Stomach smooth muscle (tissue), 2 donors: ENCODE measurements around the gene NUDT8.

Source experiments
- H3K27ac ChIP-seq: one replicate; pipeline ENCODE4 v1.7.0; 2013; ENCODE audit warnings: mild to moderate bottlenecking, low read length, inconsistent platforms
- H3K27me3 ChIP-seq, 2 donors: one replicate each; pipeline ENCODE4 v1.7.0; 2013; ENCODE audit warnings: low read length in 2 of 2; ENCODE audit not compliant: insufficient read depth in 2 of 2, control insufficient read depth in 1 of 2
- H3K36me3 ChIP-seq, 2 donors: one replicate each; pipeline ENCODE4 v1.7.0; 2013; ENCODE audit warnings: low read length in 2 of 2; ENCODE audit not compliant: control insufficient read depth in 2 of 2, insufficient read depth in 2 of 2
- H3K4me1 ChIP-seq: one replicate; pipeline ENCODE4 v1.7.0; 2013; ENCODE audit warnings: low read length; ENCODE audit not compliant: control insufficient read depth, insufficient read depth
- H3K4me3 ChIP-seq, 2 donors: one replicate each; pipeline ENCODE4 v1.7.0; 2013; ENCODE audit warnings: low read length in 2 of 2
- H3K9ac ChIP-seq, 2 donors: one replicate each; pipeline ENCODE4 v1.7.0; 2013; ENCODE audit warnings: low read length in 2 of 2, mild to moderate bottlenecking in 1 of 2
- H3K9me3 ChIP-seq, 2 donors: one replicate each; pipeline ENCODE4 v1.7.0; 2013; ENCODE audit warnings: low read length in 2 of 2; ENCODE audit not compliant: control insufficient read depth in 2 of 2
- donor health status: healthy.
- donor health status: Pancreatic carcinoma.

Gene NUDT8

DNA sequence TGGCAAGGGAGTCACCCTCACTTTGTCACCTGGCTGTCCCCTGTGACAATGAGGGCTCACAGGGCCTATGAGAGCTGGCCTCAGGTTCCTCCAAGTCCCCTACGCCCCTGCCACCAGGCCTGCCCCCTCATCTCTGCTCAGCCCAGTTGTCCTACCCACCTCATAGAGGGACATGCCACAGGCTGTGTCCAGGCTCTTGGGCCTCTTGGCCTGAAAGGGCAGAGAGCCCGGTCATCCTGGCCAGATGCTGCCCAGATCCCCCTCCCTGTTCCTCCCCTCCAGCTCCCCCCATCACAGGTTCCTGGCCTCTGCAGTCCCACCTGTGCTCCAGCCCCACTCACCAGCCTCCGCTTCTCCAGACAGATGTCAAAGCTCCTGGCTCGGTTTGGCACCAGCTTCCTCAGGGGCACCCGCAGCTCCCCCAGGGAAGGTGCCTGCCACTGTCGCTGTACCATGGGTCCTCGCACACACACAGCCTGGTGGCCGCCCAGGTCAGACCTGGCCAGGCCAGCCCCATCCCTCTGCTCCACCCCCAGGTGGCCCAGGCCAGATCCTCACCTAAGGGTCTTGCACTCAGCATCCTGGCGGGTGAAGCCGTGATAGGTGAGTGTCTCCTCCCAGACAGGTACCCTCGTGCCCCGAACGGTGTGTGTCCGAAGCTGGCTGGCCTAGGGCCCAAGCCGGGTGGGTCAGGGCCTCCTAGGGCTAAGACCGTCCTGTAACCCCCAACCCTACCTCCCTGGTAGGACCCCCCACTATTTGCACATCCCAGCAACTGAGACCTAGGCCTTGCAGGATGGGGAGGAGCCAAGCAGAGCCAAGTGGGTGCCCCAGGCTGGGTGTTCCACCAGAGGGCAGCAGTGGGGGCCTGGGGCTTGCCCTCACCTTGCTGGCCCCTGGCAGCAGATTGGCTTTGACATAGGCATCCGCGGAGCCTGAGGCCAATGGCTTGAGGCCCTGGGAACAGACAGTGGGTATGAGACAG lies 14.7 kb downstream of the NUDT8 start:
- Histone ChIP-seq H3K4me1 (peaks cover 12% of the 10 kb centered on the region), H3K27ac (no peak overlapping the region), H3K9ac (no peak overlapping the region)

DNA sequence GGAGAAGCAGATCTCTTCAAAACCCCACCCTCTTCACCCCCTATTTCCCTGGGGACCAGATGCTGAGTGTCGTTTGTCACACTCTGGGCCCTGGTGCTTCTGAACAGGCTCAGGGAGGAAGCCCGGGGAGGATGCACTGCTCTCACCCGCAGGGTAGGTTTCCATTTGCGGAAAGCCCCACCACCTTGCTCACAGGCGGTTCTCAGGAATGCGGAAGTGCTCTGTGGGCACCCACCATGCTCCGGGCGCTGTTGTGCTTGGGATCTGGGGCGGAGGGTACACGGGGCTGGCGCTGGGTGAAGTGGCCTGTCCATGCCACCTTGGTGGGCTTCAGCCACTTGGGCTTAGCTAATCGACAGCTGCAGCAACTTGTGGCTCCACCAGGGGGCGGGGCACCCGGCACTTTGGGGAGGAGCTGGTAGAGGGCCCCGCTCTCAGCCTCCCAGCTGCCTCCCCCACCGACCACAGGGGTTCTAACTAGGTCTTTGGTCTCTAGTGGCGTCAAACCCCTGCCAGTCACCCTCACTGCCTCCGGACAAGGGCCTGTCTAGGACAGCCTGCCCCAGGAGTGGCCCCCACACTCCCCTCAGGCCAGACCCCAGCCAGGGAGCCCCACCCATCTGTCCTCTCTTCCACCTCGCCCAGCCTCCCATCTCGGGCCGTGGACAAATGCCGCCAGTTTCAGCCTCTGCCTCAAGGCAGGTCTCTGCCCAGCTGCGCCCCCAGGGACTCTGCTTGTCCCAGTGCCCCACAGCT lies 15.6 kb downstream of the NUDT8 start:
- H3K4me3 ChIP-seq = peak overlapping the region; percentile 53 to 65
- H3K9me3 ChIP-seq = no peaks in the 10 kb centered on the region
- peaks cover 17 to 22% of the 10 kb centered on the region in 2 donors for H3K27me3 ChIP-seq
- peaks cover 12% of the 10 kb centered on the region for H3K4me1 ChIP-seq
- H3K9ac ChIP-seq = peak overlapping the region; percentile 5 to 31
- H3K36me3 ChIP-seq = peaks cover 17 to 18% of the 10 kb centered on the region in 2 donors
- H3K27ac ChIP-seq = no peak overlapping the region

More for the DNA sequence above, 14.7 kb downstream of the NUDT8 start:
- Histone ChIP-seq H3K27me3 (peaks cover 17 to 22% of the 10 kb centered on the region in 2 donors), H3K4me3 (peak overlapping the region in 1 of 2 donors; percentile 65), H3K36me3 (peaks cover 12 to 13% of the 10 kb centered on the region in 2 donors), H3K9me3 (no peaks in the 10 kb centered on the region)

DNA sequence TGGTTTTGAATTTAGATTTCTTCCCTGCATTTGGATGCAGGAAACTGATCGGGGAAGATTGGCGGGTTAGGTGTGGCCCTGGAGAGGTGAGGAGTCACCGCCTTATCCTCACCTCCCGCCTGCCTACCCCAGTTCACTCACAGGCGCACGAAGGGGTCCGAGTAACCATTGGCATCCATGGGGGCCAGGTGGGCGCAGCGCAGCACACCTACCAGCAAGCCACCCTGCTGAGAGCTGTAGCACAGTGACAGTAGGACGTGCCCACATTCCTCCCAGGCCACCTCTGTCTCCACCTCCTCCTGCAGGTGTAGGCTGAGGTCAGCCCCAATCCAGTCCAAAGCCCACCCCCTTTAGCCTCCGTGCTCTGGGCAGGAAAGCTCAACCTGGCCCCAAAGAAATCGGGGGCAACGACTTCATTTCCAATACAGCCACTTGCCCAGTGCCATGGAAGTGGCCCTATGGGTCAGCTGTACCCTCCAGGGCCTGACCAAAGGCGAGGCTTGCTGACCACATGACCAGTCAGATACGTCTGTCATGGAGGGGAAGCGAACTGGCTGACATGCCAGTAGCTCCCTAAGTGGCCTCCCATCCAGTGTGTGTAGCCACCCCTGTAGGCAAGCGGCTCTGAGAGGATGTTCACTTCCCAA lies 16.3 kb downstream of the NUDT8 start:
- Histone ChIP-seq H3K27me3 (peaks cover 17 to 22% of the 10 kb centered on the region in 2 donors), H3K9me3 (no peaks in the 10 kb centered on the region), H3K4me3 (peak overlapping the region in 1 of 2 donors; percentile 65), H3K4me1 (peaks cover 12% of the 10 kb centered on the region), H3K36me3 (peaks cover 18 to 21% of the 10 kb centered on the region in 2 donors), H3K9ac (peak overlapping the region in 1 of 2 donors; percentile 31), H3K27ac (no peak overlapping the region)

DNA sequence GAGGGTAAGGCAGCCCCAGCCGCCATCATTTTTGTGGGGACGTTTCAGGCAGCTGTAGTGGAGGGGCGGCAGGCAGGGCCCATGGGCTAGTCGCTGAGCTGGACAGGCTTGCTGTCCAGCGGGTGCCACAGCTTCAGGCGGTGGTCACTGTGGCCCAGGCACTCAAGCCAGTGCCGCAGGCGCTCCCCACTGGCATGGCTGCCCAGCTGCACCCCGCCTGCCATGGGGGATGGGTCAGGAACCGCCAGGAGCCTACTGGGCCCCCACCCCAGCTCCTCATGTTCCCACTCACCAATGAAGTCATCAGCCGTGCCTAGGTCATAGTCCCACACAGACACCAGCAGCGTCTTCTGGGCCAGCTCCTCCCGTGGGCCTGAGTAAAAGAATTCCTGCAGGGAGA lies 17.0 kb downstream of the NUDT8 start:
- Histone ChIP-seq H3K27ac (no peak overlapping the region), H3K36me3 (peaks cover 18 to 23% of the 10 kb centered on the region in 2 donors), H3K27me3 (peaks cover 17 to 22% of the 10 kb centered on the region in 2 donors), H3K9ac (no peak overlapping the region), H3K4me1 (peaks cover 14% of the 10 kb centered on the region), H3K4me3 (no peak overlapping the region), H3K9me3 (no peaks in the 10 kb centered on the region)

DNA sequence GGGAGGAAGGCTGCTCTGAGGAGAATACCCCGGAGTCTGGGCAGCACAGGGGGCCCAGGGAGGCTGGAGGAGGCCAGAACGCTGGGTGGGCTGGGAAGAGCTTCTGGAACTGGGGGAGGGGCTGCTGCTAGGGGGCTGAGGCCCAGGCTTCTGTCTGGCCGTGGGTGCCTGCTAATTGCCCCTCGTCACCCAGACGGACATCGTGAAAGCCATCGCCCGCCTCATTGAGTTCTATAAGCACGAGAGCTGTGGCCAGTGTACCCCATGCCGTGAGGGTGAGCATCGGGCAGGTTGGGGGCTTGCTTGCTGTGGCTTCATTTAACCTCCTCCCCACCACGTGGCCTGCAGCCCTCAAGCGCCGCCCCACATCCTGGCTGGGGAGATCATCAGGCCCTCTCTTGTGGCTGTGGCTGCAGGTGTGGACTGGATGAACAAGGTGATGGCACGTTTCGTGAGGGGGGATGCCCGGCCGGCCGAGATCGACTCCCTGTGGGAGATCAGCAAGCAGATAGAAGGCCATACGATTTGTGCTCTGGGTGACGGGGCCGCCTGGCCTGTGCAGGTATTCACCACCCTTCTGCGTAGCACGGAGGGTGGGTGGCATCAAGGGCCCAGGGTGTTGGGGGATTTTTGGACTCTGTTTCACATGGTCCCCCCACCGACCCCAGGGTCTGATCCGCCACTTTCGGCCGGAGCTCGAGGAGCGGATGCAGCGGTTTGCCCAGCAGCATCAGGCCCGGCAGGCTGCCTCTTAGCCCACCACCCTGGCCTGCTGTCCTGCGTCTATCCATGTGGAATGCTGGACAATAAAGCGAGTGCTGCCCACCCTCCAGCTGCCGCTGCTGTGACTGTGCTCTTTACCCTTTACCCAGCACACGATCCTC lies 17.8 kb downstream of the NUDT8 start:
- peaks cover 17 to 22% of the 10 kb centered on the region in 2 donors for H3K27me3 ChIP-seq
- H3K27ac ChIP-seq = no peak overlapping the region
- no peaks in the 10 kb centered on the region for H3K9me3 ChIP-seq
- peaks cover 22% of the 10 kb centered on the region for H3K4me1 ChIP-seq
- no peak overlapping the region for H3K9ac ChIP-seq
- no peak overlapping the region for H3K4me3 ChIP-seq
- peaks cover 18 to 23% of the 10 kb centered on the region in 2 donors for H3K36me3 ChIP-seq

DNA sequence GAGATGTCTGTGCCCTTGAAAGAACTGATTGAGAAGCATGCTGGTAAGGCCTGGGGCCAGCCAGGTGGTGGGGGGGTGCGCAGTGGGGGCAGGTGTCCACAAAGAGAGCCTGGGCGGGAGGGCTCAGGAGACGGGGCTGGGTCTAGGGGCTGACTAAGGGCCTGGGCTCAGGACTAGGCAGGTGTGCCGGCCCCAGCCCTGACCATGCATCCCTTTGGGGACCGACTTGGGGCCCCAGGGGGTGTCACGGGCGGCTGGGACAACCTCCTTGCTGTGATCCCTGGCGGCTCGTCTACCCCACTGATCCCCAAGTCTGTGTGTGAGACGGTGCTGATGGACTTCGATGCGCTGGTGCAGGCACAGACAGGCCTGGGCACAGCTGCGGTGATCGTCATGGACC lies 18.6 kb downstream of the NUDT8 start:
- Histone ChIP-seq H3K36me3 (peaks cover 18 to 23% of the 10 kb centered on the region in 2 donors), H3K9ac (no peak overlapping the region), H3K4me3 (no peak overlapping the region), H3K4me1 (peaks cover 25% of the 10 kb centered on the region), H3K9me3 (no peaks in the 10 kb centered on the region), H3K27me3 (peaks cover 14 to 18% of the 10 kb centered on the region in 2 donors), H3K27ac (no peak overlapping the region)

DNA sequence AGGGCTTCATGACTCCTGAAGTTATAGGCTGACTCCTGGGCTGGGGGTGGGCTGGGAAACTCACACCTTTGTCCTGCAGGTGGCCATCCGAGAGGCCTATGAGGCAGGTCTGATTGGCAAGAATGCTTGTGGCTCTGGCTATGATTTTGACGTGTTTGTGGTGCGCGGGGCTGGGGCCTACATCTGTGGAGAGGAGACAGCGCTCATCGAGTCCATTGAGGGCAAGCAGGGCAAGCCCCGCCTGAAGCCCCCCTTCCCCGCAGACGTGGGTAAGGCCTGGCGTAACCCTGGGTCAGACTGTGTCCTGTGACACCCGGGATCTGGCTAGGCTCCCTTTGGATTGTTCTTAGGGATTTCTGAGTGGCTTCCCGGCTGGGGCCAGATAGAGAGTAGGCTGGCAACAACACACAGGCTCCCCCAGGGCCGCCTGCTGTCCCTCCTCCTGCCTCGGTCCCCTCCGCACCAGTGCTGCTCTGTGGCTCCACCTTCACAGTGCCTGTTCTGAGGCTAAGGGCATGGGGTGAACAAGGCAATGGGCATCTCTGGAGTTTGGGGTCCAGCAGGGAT lies 19.4 kb downstream of the NUDT8 start:
- Histone ChIP-seq H3K36me3 (peaks cover 18 to 23% of the 10 kb centered on the region in 2 donors), H3K9ac (no peak overlapping the region), H3K4me1 (peaks cover 27% of the 10 kb centered on the region), H3K27me3 (peaks cover 11 to 13% of the 10 kb centered on the region in 2 donors), H3K27ac (no peak overlapping the region), H3K4me3 (no peak overlapping the region), H3K9me3 (no peaks in the 10 kb centered on the region)

DNA sequence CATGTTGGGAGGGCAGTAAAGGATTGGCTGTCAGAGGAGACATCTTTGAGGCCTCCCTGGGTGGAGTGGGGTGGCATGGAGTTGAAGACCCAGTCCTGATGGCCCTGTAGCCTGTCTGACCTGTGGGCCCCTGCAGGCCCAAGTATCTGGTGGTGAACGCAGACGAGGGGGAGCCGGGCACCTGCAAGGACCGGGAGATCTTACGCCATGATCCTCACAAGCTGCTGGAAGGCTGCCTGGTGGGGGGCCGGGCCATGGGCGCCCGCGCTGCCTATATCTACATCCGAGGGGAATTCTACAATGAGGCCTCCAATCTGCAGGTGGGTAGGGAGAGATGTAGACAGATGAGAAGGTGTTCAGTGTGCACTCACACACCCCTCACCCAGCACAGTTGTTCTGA lies 20.4 kb downstream of the NUDT8 start:
- Histone ChIP-seq H3K4me1 (peaks cover 23% of the 10 kb centered on the region), H3K27ac (no peak overlapping the region), H3K9ac (no peak overlapping the region), H3K27me3 (peaks cover under 1 to 4% of the 10 kb centered on the region in 2 donors), H3K4me3 (no peak overlapping the region), H3K36me3 (peaks cover 18 to 23% of the 10 kb centered on the region in 2 donors), H3K9me3 (no peaks in the 10 kb centered on the region)

DNA sequence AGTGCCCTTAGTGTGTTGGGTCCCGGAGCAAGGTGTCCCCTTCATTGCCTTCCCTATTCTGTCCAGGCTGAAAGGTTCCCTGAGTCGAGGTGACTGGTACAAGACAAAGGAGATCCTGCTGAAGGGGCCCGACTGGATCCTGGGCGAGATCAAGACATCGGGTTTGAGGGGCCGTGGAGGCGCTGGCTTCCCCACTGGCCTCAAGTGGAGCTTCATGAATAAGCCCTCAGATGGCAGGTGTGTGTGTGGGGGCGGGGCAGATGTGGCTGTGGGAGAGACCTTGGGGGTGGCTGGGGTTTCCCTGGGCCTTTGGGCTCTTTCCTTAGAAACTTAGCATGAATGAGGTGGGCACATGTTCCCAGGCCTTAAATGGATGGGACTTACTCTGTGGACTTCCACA lies 21.3 kb downstream of the NUDT8 start:
- H3K9ac ChIP-seq = no peak overlapping the region
- H3K27me3 ChIP-seq = no peaks in the 10 kb centered on the region
- no peak overlapping the region for H3K27ac ChIP-seq
- no peak overlapping the region for H3K4me3 ChIP-seq
- H3K36me3 ChIP-seq = peaks cover 18 to 23% of the 10 kb centered on the region in 2 donors
- H3K4me1 ChIP-seq = peaks cover 15% of the 10 kb centered on the region
- no peaks in the 10 kb centered on the region for H3K9me3 ChIP-seq
